Endometrium (tissue), 2 donors: Measurements from ENCODE around the gene CGNL1.

ENCODE experiments used
- FAIRE-seq: peaks from 2 replicates; lab custom pipeline; 2012; peaks lifted over from hg19 to GRCh38; lab: Jason Lieb, UNC
- donor health status: control.
- donor health status: control.

CGNL1 gene

GRCh38 chr15:57528940-57529565 is 152.7 kb downstream of the CGNL1 start:
- no peak for FAIRE-seq

- FAIRE-seq = peak; percentile 95
Observed at GRCh38 chr15:57529748-57530147, 153.4 kb downstream of the CGNL1 start.

GRCh38 chr15:57532731-57533447 is 156.6 kb downstream of the CGNL1 start:
- no peak for FAIRE-seq

GRCh38 chr15:57533448-57533799 is 157.1 kb downstream of the CGNL1 start:
- FAIRE-seq = no peak

- no peak for FAIRE-seq
Observed at GRCh38 chr15:57534281-57534680, 158.0 kb downstream of the CGNL1 start.

GRCh38 chr15:57537072-57537471 is 160.8 kb downstream of the CGNL1 start:
- no peak for FAIRE-seq

GRCh38 chr15:57537488-57538264 is 161.4 kb downstream of the CGNL1 start:
- FAIRE-seq = peak; percentile 39

GRCh38 chr15:57538265-57538529 is 161.9 kb downstream of the CGNL1 start:
- peak; percentile 95 for FAIRE-seq

- FAIRE-seq = no peak
Observed at GRCh38 chr15:57538821-57539220, 162.5 kb downstream of the CGNL1 start.

GRCh38 chr15:57540211-57540610 is 163.9 kb downstream of the CGNL1 start:
- no peak for FAIRE-seq

- FAIRE-seq = no peak
Observed at GRCh38 chr15:57540736-57541135, 164.4 kb downstream of the CGNL1 start.

GRCh38 chr15:57541271-57541670 is 165.0 kb downstream of the CGNL1 start:
- FAIRE-seq = no peak

- peak; percentile 33 for FAIRE-seq
Observed at GRCh38 chr15:57541805-57542504, 165.7 kb downstream of the CGNL1 start.

GRCh38 chr15:57542505-57542817 is 166.2 kb downstream of the CGNL1 start:
- no peak for FAIRE-seq

- FAIRE-seq = no peak
Observed at GRCh38 chr15:57544848-57545480, 168.7 kb downstream of the CGNL1 start.

- no peak for FAIRE-seq
Observed at GRCh38 chr15:57545995-57546394, 169.7 kb downstream of the CGNL1 start.

- no peak for FAIRE-seq
Observed at GRCh38 chr15:57547243-57547755, 171.0 kb downstream of the CGNL1 start.

- FAIRE-seq = no peak
Observed at GRCh38 chr15:57548351-57548750, 172.0 kb downstream of the CGNL1 start.

- no peak for FAIRE-seq
Observed at GRCh38 chr15:57548835-57549234, 172.5 kb downstream of the CGNL1 start.

- no peak for FAIRE-seq
Observed at GRCh38 chr15:57549935-57550334, 173.6 kb downstream of the CGNL1 start.

GRCh38 chr15:57550640-57551039 is 174.3 kb downstream of the CGNL1 start:
- no peak for FAIRE-seq
